A549 (cell line): ENCODE data around the gene TMPRSS4.

Source experiments
- EP300 ChIP-seq, 2 experiments: fragments of >200 bp; sonication (Bioruptor Twin); formaldehyde crosslinking; IDR thresholded peaks; 2 replicates in 1 of 2; 3 replicates in 1 of 2; pipeline ENCODE4 v1.6.1; 2016 to 2017
- GATA3 ChIP-seq: IDR thresholded peaks from 2 replicates; pipeline ENCODE4 v1.6.1; 2012; ENCODE audit warnings: borderline replicate concordance
- HDAC2 ChIP-seq: fragments of 200-600 bp; sonication (generic); IDR thresholded peaks from 2 replicates; pipeline ENCODE4 v1.6.1; 2016
- HOXB5 ChIP-seq: fragments of 250-450 bp; sonication (Bioruptor Pico); IDR thresholded peaks from 2 replicates; pipeline ENCODE4 v1.5.0; 2020; ENCODE audit warnings: mild to moderate bottlenecking, moderate library complexity
- KDM1A ChIP-seq: fragments of 200-600 bp; sonication (generic); IDR thresholded peaks from 2 replicates; pipeline ENCODE4 v1.6.1; 2016; ENCODE audit warnings: low read depth, mild to moderate bottlenecking
- NPAS2 ChIP-seq: fragments of 250-450 bp; sonication (Bioruptor Pico); IDR thresholded peaks from 2 replicates; pipeline ENCODE4 v1.8.0; 2022; ENCODE audit warnings: mild to moderate bottlenecking, moderate library complexity, borderline replicate concordance
- POLR2A ChIP-seq: IDR thresholded peaks from 2 replicates; pipeline ENCODE4 v1.6.1; 2012; ENCODE audit warnings: mild to moderate bottlenecking, low read length
- RAD21 ChIP-seq, 2 experiments: fragments of >200 bp in 1 of 2; sonication (Bioruptor Twin) in 1 of 2; formaldehyde crosslinking in 1 of 2; IDR thresholded peaks in 1 of 2; conservative IDR thresholded peaks in 1 of 2; 2 replicates in 1 of 2; 3 replicates in 1 of 2; pipeline ENCODE4 v1.6.1; 2012 to 2018; ENCODE audit warnings: inconsistent platforms in 1 of 2
- ZFP36 ChIP-seq: fragments of 450-650 bp; IDR thresholded peaks from 2 replicates; pipeline ENCODE4 v1.6.1; 2014; ENCODE audit warnings: borderline replicate concordance; ENCODE audit not compliant: partially characterized antibody
- ZSCAN20 ChIP-seq: fragments of 250-450 bp; sonication (Bioruptor Pico); IDR thresholded peaks from 2 replicates; pipeline ENCODE4 v1.8.0; 2022; ENCODE audit warnings: mild to moderate bottlenecking, moderate library complexity
- TF ChIP-seq, protein P1 (sequence below): IDR thresholded peaks from 2 replicates; pipeline ENCODE4 v1.6.1; 2012
- TF ChIP-seq, protein P2 (sequence below): fragments of >200 bp; sonication (Bioruptor Twin); formaldehyde crosslinking; IDR thresholded peaks from 3 replicates; pipeline ENCODE4 v1.5.1; 2016
- TF ChIP-seq, protein P3 (sequence below): IDR thresholded peaks from 2 replicates; pipeline ENCODE4 v1.6.1; 2012
- TF ChIP-seq, protein P4 (sequence below): fragments of 200-600 bp; sonication (generic); IDR thresholded peaks from 2 replicates; pipeline ENCODE4 v1.6.1; 2016; ENCODE audit warnings: antibody characterized with exemption, mild to moderate bottlenecking, moderate library complexity

DNA sequence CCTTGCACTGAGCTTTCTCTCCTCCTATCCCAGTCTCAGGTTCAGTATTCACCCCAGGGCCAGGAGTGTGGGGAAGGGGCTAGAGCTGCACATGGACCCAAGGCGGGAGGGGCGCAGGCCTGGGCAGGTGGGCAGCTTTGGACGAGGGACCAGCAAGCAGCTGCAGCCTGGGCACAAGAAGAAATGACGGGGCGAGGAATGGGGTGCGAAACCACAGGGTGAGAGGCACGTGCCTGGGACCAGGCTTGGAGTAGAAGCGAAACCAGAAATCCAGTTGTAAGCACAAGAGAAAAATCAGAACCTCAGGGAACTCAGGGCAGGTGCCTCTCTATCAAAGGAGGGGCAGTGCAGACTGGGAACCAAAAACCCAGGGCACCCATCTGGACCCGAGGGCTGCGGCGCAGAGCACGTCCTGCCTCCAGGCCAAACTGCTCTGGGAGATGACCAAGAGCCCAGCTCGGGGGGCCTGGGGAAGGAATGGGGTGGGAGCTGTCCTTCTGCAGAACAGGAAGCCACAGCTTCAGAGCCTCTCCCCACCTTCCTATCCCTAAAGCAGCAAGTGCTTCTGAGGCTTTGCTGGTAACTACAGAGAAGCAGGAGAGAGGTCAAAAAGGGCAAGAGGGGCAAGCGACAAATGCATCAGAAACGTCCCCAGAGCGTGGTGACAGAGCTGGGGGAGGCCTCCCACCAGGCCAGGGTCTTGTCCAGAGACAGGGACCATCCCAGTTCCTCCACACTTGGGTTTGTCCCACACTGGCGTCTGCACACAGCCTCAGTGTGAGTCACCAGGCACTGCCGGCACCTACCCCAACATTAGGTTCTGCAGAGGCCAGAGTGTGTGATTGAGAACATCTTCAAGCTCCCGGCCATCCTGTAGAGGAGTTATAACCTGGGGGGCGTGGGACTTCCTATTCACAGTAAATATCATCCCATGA is 18.3 kb upstream of the TMPRSS4 start:
- TF ChIP-seq EP300 (IDR thresholded peaks at IDR 0.05): no peak
- TF ChIP-seq, protein P1, sequence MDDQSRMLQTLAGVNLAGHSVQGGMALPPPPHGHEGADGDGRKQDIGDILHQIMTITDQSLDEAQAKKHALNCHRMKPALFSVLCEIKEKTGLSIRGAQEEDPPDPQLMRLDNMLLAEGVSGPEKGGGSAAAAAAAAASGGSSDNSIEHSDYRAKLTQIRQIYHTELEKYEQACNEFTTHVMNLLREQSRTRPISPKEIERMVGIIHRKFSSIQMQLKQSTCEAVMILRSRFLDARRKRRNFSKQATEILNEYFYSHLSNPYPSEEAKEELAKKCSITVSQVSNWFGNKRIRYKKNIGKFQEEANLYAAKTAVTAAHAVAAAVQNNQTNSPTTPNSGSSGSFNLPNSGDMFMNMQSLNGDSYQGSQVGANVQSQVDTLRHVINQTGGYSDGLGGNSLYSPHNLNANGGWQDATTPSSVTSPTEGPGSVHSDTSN: no peak
- TF ChIP-seq HOXB5 (CRISPR knock-in tag): no peak
- TF ChIP-seq, protein P2, sequence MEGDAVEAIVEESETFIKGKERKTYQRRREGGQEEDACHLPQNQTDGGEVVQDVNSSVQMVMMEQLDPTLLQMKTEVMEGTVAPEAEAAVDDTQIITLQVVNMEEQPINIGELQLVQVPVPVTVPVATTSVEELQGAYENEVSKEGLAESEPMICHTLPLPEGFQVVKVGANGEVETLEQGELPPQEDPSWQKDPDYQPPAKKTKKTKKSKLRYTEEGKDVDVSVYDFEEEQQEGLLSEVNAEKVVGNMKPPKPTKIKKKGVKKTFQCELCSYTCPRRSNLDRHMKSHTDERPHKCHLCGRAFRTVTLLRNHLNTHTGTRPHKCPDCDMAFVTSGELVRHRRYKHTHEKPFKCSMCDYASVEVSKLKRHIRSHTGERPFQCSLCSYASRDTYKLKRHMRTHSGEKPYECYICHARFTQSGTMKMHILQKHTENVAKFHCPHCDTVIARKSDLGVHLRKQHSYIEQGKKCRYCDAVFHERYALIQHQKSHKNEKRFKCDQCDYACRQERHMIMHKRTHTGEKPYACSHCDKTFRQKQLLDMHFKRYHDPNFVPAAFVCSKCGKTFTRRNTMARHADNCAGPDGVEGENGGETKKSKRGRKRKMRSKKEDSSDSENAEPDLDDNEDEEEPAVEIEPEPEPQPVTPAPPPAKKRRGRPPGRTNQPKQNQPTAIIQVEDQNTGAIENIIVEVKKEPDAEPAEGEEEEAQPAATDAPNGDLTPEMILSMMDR: no peak
- no peak for TF ChIP-seq RAD21 (conservative IDR thresholded peaks at IDR 0.05 in 1 of 2, IDR thresholded peaks at IDR 0.05 in 1 of 2)
- no peak for TF ChIP-seq NPAS2 (CRISPR knock-in tag)
- TF ChIP-seq ZFP36: no peak
- TF ChIP-seq POLR2A: no peak
- TF ChIP-seq, protein P3, sequence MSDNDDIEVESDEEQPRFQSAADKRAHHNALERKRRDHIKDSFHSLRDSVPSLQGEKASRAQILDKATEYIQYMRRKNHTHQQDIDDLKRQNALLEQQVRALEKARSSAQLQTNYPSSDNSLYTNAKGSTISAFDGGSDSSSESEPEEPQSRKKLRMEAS: no peak
- TF ChIP-seq HDAC2: no peak
- TF ChIP-seq KDM1A: no peak
- TF ChIP-seq GATA3: no peak
- TF ChIP-seq, protein P4, sequence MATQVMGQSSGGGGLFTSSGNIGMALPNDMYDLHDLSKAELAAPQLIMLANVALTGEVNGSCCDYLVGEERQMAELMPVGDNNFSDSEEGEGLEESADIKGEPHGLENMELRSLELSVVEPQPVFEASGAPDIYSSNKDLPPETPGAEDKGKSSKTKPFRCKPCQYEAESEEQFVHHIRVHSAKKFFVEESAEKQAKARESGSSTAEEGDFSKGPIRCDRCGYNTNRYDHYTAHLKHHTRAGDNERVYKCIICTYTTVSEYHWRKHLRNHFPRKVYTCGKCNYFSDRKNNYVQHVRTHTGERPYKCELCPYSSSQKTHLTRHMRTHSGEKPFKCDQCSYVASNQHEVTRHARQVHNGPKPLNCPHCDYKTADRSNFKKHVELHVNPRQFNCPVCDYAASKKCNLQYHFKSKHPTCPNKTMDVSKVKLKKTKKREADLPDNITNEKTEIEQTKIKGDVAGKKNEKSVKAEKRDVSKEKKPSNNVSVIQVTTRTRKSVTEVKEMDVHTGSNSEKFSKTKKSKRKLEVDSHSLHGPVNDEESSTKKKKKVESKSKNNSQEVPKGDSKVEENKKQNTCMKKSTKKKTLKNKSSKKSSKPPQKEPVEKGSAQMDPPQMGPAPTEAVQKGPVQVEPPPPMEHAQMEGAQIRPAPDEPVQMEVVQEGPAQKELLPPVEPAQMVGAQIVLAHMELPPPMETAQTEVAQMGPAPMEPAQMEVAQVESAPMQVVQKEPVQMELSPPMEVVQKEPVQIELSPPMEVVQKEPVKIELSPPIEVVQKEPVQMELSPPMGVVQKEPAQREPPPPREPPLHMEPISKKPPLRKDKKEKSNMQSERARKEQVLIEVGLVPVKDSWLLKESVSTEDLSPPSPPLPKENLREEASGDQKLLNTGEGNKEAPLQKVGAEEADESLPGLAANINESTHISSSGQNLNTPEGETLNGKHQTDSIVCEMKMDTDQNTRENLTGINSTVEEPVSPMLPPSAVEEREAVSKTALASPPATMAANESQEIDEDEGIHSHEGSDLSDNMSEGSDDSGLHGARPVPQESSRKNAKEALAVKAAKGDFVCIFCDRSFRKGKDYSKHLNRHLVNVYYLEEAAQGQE: no peak
- no peak for TF ChIP-seq ZSCAN20
